Measurements from ENCODE around the gene ABHD17A. TPM values are rescaled to one million over a fixed set of nuclear protein-coding genes. Genes with fewer than 3 reads are reported as not detected.

Gene ABHD17A
- total and polyA plus RNA-seq, 2 of the 8 experiments (the other 6 are each of a cell fraction or from before 2014, with no cell fraction given) = 41.2 to 87.4 TPM

GRCh38 chr19:1875646-1876495, 9.4 kb downstream of the ABHD17A start:
- Histone ChIP-seq H4K20me1 (replicated peaks in 1 of 2; ENCODE audit: control insufficient read depth in 1 of 2, insufficient read depth in 2 of 2, low read length in 2 of 2) (peaks cover 0 to 11% of the 10 kb centered on the region in 2 experiments), H4K8ac (ENCODE audit: extremely low read depth, insufficient read depth, low read length) (peak overlapping the region; percentile 60), H3K4me3 (ENCODE audit: extremely low read depth in 1 of 4, insufficient read depth in 2 of 4, low read depth in 3 of 4, low read length in 4 of 4) (peak overlapping the region; percentile 86 to 91 (median 88)), H3K4me2 (ENCODE audit: insufficient read depth in 1 of 2, low read depth in 2 of 2, low read length in 2 of 2) (peak overlapping the region; percentile 89 to 99), H4K5ac (ENCODE audit: insufficient read length, low read depth, low read length) (peak overlapping the region; percentile 37), H2AFZ (ENCODE audit: low read length) (peak overlapping the region; percentile 95; the same call in 1 of the 2 replicates), H3K23ac (ENCODE audit: insufficient read length) (no peak overlapping the region), H2BK120ac (replicated peaks; ENCODE audit: low read depth, low read length) (no peak overlapping the region), H3K4ac (replicated peaks; ENCODE audit: insufficient read length, low read depth, low read length) (peak overlapping the region; percentile 97), H3K79me1 (ENCODE audit: low read depth, low read length) (peaks cover 10% of the 10 kb centered on the region), H3K4me1 (replicated peaks in 1 of 4; ENCODE audit: control insufficient read depth in 3 of 4, insufficient read depth in 4 of 4, low read length in 3 of 4) (peaks cover 0 to 7% (median 2%) of the 10 kb centered on the region in 4 experiments; a peak in 5 of 7 replicates), H3K23me2 (ENCODE audit: low read depth, low read length) (peaks cover 14% of the 10 kb centered on the region), H3K36me3 (ENCODE audit: control insufficient read depth in 2 of 4, insufficient read depth in 4 of 4, low read length in 3 of 4) (no peaks in the 10 kb centered on the region), H3K79me2 (ENCODE audit: control insufficient read depth in 1 of 2, insufficient read depth in 2 of 2, low read length in 2 of 2) (peaks cover 0 to 33% of the 10 kb centered on the region in 2 experiments; a peak in 3 of 4 replicates), H3K56ac (replicated peaks; ENCODE audit: insufficient read length, low read depth, low read length) (peak overlapping the region; percentile 9), H3K9me3 (ENCODE audit: insufficient read depth in 2 of 2, low read depth in 1 of 2, low read length in 1 of 2) (no peaks in the 10 kb centered on the region), H3K27ac (ENCODE audit: low read depth, low read length) (peak overlapping the region; percentile 48; the same call in 1 of the 2 replicates), H3K14ac (ENCODE audit: insufficient read length) (no peak overlapping the region), H3K9ac (replicated peaks in 1 of 4; ENCODE audit: extremely low read depth in 1 of 4, low read depth in 3 of 4, low read length in 3 of 4) (peak overlapping the region; percentile 39 to 78 (median 75)), H2BK15ac (ENCODE audit: low read length) (no peak overlapping the region), H4K91ac (replicated peaks; ENCODE audit: insufficient read length, low read length) (peak overlapping the region; percentile 61), H2BK20ac (ENCODE audit: low read length) (no peak overlapping the region), H2AK5ac (ENCODE audit: low read depth, low read length) (no peak overlapping the region; the same call in 1 of the 2 replicates), H3K27me3 (replicated peaks in 1 of 4; ENCODE audit: control insufficient read depth in 3 of 4, extremely low read depth in 1 of 4, insufficient read depth in 3 of 4, low read length in 3 of 4) (no peaks in the 10 kb centered on the region), H2BK5ac (ENCODE audit: low read depth, low read length) (peak overlapping the region; percentile 60; the same call in 1 of the 2 replicates), H2BK12ac (ENCODE audit: low read depth, low read length) (0 out of 2 replicates have a peak overlapping the region, but pooled peaks have one; percentile 75), H3K18ac (ENCODE audit: extremely low read depth, low read length) (peak overlapping the region; percentile 93)
- DNase-seq (ENCODE audit: low read depth in 1 of 2, low spot score in 2 of 2) (peak in 1 of 2 experiments; percentile 88), FAIRE-seq (no peak)
- ChIA-PET CTCF (ENCODE audit: partially characterized antibody) (interaction anchor here (0.6 to 2.4 kb wide), 17 partner anchors 9 to 307 kb away, joined by 3 to 12 read pairs (median 3); partner anchors contain the start of genes ABHD17A, ADAT3 and SCAMP4), POLR2A (ENCODE audit: partially characterized antibody) (interaction anchor here (0.6 to 2.6 kb wide), 12 partner anchors 9 to 607 kb away, joined by 3 to 13 read pairs (median 4); partner anchors contain the start of genes ABHD17A, ADAT3, CIRBP and SCAMP4)
- WGBS, 2 experiments (ENCODE audit: extremely low coverage in 1 of 2, insufficient coverage in 1 of 2, insufficient read length in 1 of 2, insufficient replicate concordance in 2 of 2, low coverage in 1 of 2, low lambda C conversion rate in 2 of 2, missing lambda C conversion rate in 1 of 2) = 1% methylated on average over 80 of the region's 87 CpGs; no CpG with 5 or more reads in 1 of the 2 experiments
- TF ChIP-seq SIN3A (conservative IDR thresholded peaks at IDR 0.05 in 1 of 2, IDR thresholded peaks at IDR 0.05 in 1 of 2; ENCODE audit: low read depth in 1 of 2, low read length in 2 of 2) (peak in 1 of 2 experiments; percentile 76; a peak in 2 of 4 replicates), ATF3 (IDR thresholded peaks at IDR 0.05; ENCODE audit: insufficient read depth, low read depth, low read length) (peak; percentile 87), EGR1 (IDR thresholded peaks at IDR 0.05; ENCODE audit: borderline replicate concordance, low read depth, low read length) (no peak), TAF1 (IDR thresholded peaks at IDR 0.05; ENCODE audit: low read depth, low read length) (peak; percentile 68), USF2 (IDR thresholded peaks at IDR 0.05; ENCODE audit: low read length) (peak; percentile 95), GTF2F1 (IDR thresholded peaks at IDR 0.05; ENCODE audit: borderline replicate concordance, low read depth, low read length) (0 out of 2 replicates have a peak, but pooled peaks have one; percentile 40), HDAC2 (IDR thresholded peaks at IDR 0.05; ENCODE audit: borderline replicate concordance in 1 of 2, low read depth in 2 of 2, low read length in 2 of 2) (0 out of 4 replicates have a peak, but pooled peaks of 1 of the 2 experiments have one; percentile 26)
